GM21786 (cell line): Measurements from ENCODE around the gene DGLUCY.

ENCODE experiments used
- ATAC-seq: cut with Tn5 transposase; IDR thresholded peaks from one replicate; pipeline ENCODE4 v1.9.1; 2021; ENCODE audit not compliant: unreplicated experiment

Gene DGLUCY

DNA sequence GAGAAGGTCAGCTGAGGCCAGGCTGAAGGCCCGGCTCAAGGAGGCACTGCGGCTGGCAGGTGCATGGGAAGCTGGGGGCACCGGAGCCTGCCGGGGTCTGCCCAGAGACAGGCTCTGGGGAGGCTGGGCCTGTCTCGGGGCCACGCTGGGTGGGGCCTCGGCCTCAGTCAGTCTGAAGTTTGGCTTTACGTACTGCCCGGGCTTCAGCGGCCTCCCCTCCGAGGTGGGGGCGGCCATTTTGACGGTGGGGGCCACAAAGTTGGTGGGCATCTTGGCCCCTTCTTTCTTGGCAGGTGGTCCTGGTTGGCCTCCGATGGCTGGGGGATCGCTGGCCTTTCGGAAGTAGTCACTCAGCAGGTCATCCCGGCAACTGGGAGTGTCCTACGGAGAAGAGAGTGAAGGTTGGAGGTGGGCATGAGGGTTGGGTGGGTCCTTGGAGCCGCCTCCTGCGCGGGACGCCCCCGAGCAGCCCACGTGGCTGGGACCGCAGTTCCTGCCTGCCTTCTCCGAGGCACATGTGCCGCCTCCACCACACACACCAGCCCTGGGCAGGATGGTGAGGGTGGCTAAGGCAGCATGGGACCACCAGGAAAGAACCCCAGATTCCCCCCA lies 159.5 kb downstream of the DGLUCY start:
- ATAC-seq = no peak

DNA sequence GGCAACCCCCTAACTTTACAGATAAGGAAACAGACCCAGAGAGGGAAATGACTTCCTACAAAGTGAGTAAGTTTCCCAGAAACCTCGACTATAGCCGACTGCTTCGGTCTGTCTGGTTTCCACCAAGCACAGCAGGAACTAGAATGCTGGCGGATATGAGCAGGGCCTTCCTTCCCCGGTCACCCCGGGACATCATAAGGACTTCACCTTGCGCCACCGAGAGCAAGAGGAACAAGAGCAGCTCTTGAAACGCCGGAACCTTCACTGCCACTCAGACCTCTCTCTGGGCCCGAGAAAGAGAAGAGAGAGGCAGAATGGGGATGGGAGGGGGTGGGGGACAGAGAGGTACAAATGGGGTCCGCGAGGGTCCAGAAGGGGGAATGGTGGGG lies 160.0 kb downstream of the DGLUCY start:
- ATAC-seq = no peak

DNA sequence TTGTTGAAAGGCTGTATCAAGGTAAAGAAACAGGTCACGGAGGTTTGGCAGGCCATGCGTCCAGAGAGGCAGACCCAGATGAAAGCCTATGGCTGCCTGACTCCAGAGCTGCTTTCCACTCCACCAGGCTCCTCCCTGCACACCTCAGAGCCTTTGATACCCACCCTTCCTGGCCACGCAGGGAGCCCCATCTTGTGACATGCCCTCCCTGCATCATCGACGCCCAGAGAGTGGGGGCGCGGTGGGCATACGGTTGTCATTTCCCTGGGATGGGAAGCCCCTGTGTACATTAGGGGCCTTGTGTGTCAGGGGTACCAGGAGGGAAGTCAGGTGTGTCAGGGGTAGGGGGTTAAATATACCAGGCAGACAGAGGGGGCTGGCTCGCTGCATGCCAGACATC lies 160.9 kb downstream of the DGLUCY start:
- ATAC-seq = no peak
